GM19395 (cell line): ENCODE data around the gene LSS.
A peak's percentile ranks its signal among the peaks of the same experiment; 100 is the strongest.
"Not testable (repeated sequence)": the region's sequence is repeated elsewhere in the genome, so short reads cannot be mapped to it uniquely, and the experiment has no call there.

Experiments
- ATAC-seq: cut with Tn5 transposase; IDR thresholded peaks from one replicate; pipeline ENCODE4 v1.9.1; 2021; ENCODE audit warnings: mild to moderate bottlenecking, moderate library complexity; ENCODE audit not compliant: unreplicated experiment

LSS gene

DNA sequence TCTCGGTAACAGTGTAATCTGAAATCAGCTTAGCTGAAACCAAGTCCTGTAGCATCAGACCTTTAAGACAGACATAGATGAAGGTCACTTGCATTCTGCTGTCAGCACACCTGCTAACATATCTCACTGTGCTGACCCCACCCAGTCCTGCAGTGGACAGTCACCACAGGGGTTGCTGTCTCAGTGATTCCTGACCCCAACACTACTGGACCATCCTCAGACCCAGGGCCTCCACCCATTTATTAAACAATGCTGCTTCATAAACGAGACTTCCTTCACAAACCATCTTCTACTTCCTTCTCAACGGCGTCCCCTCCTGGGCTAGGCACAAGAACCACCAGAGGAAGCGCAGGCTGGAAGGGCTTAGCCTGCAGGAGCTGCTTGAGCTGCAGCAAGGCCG is 17.8 kb upstream of the LSS start:
- ATAC-seq = no peak

- ATAC-seq = no peak
Measured at GRCh38 chr21:46245213-46245915, 16.8 kb upstream of the LSS start.

GRCh38 chr21:46244602-46245001 is 16.0 kb upstream of the LSS start:
- no peak for ATAC-seq

- ATAC-seq = no peak
Measured at GRCh38 chr21:46243960-46244361, 15.4 kb upstream of the LSS start.

DNA sequence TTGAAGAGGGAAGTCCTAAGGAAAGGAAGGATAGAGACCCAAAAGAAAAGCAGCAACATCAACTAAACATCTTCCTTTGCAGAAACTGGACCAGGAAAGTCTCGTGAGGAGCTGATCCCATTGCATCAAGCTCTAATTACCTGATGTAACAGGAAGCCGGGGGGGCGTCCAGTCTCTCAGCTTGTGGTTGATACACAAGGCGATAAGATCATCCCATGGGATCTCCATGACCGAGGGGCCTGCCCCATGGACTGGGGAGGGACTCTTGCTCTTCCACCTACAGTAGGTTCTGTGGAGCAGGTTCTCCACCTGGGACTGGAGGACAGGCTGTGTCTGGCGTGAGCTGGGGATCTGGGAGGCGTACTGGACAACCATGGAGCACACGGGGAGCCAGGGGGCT is 14.8 kb upstream of the LSS start:
- ATAC-seq = no peak

DNA sequence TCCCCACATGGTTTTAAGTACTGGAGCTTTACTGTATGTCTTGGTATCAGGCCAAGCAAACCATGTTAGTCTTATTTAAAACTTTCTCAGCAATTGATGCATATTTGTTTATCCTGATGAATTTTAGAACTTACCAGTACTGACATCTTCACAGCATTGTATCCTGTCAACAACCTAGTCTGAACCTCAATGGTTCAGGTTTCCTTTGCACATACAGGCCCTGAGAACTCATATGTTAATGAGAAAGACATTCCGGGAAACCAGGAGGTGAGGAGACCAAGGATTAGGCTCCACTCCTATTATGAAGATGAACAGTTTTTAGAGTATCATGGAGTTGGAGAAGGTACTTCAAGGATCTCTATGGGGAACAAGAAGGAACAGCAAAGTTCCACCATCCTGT is 13.0 kb upstream of the LSS start:
- not testable (repeated sequence) for ATAC-seq

GRCh38 chr21:46239817-46240325 is 11.3 kb upstream of the LSS start:
- ATAC-seq = no peak

DNA sequence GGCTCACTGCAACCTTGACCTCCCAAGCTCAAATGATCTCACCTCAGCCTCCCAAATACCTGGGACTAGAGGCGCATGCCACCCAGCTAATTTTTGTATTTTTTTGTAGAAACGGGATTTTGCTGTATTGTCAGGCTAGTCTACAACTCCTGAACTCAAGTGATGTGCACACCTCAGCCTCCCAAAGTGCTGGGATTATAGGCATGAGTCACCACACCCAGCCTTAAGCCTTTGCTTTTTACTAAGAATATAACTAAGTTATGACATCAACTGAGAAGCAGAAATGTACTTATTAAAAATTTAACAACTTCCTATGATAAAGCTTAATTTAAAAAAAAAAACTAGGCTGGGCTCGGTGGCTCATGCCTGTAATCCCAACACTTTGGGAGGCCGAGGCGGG is 8.9 kb upstream of the LSS start:
- ATAC-seq = no peak

- no peak for ATAC-seq
Measured at GRCh38 chr21:46234436-46234950, 5.9 kb upstream of the LSS start.

DNA sequence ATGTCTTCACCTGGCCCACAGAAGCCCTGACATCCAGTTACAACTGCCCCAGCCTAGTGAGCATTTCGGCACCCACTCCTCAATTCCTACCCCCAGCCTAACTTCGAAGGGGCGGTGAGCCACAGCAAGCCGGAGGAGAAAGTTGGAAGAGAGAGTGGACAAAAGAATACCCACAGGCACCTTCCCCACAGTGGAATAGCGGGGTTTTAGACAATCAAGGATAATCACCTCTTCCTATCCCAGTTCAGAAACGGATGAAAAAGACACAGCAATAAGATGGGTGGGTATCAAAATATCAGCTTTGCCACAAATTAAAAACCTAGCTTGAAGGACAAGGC is 1.3 kb upstream of the LSS start:
- ATAC-seq = no peak

DNA sequence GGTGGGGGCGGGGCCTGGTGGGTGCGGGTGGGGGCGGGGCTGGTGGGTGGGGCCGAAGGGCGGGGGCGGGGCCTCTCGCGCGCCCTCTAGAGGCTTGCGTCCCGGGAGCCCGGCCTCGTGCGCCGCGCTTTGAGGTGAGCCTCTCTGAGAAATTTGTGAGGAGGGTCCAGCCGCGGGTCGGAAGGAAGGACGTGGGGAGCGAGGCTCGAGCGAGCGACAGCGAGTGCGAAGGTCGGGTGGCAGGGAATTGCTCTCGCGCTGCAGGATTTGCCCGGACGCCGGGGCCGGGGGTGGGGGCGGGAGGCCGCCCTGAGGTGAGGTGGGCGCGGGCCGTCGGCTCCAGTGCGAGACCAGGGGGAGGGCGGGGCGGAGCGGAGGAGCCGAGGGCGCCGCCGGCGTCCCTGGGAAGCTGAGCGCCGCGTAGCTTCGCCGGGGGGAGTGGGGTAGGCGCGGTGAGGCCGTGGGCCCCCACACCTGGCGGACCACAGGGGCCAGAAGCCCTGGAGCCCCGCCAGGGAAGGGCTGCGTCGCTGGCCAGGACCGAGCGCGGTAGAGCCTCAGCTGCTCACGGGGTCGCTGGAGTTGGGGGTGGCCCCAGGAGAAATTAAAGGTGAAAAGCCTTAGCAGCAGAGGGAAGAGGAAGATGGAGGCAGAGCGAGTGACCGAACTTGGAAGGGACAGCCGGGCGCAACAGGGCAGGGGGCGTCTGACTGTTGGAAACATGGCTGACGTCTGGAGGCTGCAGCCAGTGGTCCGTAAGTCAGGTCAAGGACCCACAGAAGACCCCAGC is 754 bp upstream of the LSS start:
- ATAC-seq = peak; percentile 21

GRCh38 chr21:46227811-46228344 is 696 bp downstream of the LSS start:
- no peak for ATAC-seq

GRCh38 chr21:46226920-46227599 is 1.5 kb downstream of the LSS start:
- ATAC-seq = no peak

DNA sequence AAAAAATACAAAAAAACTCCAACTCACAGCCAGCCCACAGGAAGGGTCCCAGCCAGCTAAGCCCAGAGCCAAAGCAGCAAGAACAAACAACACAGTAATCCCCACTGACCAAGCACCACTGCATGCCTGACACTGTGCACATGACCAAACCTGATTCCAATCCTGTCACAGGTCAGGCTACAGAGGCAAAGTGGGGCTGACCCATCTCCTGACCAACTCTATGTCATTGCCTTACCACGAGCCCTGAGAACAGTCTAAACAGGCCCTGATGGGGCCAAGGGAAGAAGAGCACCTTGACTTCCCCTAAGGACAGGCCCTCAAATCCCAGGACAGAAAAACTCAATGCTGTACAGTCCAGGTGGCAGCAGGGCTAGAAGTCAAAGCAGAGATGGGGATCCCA is 2.4 kb downstream of the LSS start:
- ATAC-seq = no peak

GRCh38 chr21:46223661-46224060 is 4.9 kb downstream of the LSS start:
- not testable (repeated sequence) for ATAC-seq

- no peak for ATAC-seq
Measured at GRCh38 chr21:46223217-46223616, 5.4 kb downstream of the LSS start.

DNA sequence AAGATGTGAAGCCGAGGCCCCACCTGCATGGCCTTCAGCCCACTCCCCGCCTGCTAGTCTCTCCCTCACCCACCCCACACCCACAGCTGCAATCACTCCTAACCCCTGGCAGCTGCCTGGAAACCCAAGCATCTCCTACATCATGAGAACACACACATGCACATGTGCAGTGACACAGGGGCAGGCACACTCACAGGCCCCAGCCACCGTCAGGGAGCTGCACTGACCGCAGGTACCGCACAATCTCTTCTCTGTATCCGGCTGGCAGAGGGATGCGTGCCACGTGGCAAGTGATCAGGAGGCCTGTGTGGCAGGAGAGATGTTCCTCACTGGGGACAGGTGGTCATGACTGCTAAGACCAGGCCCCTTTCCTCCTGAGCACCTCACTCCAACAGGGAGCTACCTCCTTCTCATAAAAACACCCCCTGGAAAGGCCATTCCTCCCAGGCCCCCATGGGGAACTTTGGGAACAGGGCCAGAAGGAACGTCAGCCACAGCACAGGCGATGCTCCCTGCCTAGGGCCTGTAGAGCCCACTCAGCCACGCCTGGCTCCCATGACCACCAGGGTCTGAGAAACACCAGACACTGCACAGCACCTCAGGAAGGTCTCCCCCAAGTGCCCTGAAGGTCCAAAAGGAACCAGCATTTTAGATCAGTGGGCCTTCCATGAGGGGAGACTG is 6.0 kb downstream of the LSS start:
- ATAC-seq = no peak

DNA sequence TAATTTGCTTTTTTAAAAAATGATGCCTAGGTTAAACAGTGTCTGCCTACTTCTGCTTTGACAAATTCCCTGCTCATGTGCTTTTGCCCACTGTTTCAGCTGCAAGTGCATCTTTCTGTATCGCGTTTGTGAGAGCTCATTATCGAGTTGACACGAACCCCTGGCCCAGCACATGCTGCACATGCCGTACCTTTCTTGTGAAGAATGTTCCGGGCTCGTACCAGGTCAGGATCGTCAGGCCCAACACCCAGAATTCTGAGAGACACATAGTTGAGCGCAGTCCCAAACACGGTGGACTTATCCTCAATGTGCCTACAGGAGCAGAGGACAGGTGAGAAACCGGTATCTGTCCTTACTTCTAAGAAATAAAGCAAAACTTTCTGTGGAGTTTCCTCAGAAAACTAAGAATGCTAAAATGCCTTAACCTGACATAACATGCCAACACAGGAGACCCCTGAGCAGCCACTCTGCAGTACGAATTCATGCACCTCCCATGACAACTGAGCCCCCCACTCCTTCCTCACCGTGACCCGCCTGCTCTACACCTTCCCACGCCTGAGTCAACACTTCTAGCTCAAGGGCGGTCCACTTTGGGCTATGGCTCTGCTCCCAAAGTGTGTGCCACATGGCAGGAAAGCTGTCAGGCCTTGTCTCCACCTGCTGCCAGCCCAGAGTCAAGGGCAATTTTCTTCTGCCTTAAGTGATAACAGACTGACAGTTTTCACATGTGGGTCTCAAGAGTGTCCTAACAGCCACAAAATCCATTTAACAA is 6.7 kb downstream of the LSS start:
- ATAC-seq = no peak

DNA sequence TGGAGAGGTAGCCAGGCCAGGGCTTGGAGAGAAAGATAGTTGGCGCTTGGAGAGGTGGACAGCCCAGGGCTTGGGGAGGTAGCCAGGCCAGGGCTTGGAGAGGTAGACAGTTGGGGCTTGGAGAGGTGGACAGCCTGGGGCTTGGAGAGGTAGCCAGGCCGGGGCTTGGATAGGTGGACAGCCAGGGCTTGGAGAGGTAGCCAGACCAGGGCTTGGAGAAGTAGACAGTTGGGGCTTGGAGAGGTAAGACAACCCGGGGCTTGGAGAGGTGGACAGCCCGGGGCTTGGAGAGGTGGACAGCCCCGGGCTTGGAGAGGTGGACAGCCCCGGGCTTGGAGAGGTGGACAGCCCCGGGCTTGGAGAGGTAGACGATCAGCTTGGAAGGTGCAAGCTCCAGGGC is 7.7 kb downstream of the LSS start:
- ATAC-seq = no peak

- ATAC-seq = no peak
Measured at GRCh38 chr21:46220275-46220810, 8.2 kb downstream of the LSS start.
